GM19043 (cell line): ENCODE results near the gene MCAT.

Source experiments
- ATAC-seq: cut with Tn5 transposase; IDR thresholded peaks from one replicate; pipeline ENCODE4 v1.9.1; 2021; ENCODE audit warnings: low read depth; ENCODE audit not compliant: unreplicated experiment

Gene MCAT

GRCh38 chr22:43173976-43174720 is 30.9 kb upstream of the MCAT start:
- no peak for ATAC-seq

- no peak for ATAC-seq
Observed at GRCh38 chr22:43173566-43173965, 30.4 kb upstream of the MCAT start.

GRCh38 chr22:43172191-43172590 is 29.0 kb upstream of the MCAT start:
- no peak for ATAC-seq

- no peak for ATAC-seq
Observed at GRCh38 chr22:43171607-43172006, 28.4 kb upstream of the MCAT start.

- ATAC-seq, result no peak
Observed at GRCh38 chr22:43171019-43171491, 27.9 kb upstream of the MCAT start.

- ATAC-seq, result no peak
Observed at GRCh38 chr22:43170131-43170480, 26.9 kb upstream of the MCAT start.

GRCh38 chr22:43169310-43170130 is 26.3 kb upstream of the MCAT start:
- no peak for ATAC-seq

- ATAC-seq, result no peak
Observed at GRCh38 chr22:43168471-43169309, 25.5 kb upstream of the MCAT start.

- no peak for ATAC-seq
Observed at GRCh38 chr22:43167001-43167589, 23.9 kb upstream of the MCAT start.

GRCh38 chr22:43166132-43166930 is 23.1 kb upstream of the MCAT start:
- ATAC-seq, result no peak

- no peak for ATAC-seq
Observed at GRCh38 chr22:43164636-43165035, 21.4 kb upstream of the MCAT start.

- ATAC-seq, result no peak
Observed at GRCh38 chr22:43163241-43163795, 20.1 kb upstream of the MCAT start.

- no peak for ATAC-seq
Observed at GRCh38 chr22:43162412-43163150, 19.4 kb upstream of the MCAT start.

GRCh38 chr22:43160497-43161126 is 17.4 kb upstream of the MCAT start:
- no peak for ATAC-seq

- ATAC-seq, result no peak
Observed at GRCh38 chr22:43159484-43160178, 16.4 kb upstream of the MCAT start.

GRCh38 chr22:43158778-43159483 is 15.7 kb upstream of the MCAT start:
- ATAC-seq, result no peak

- no peak for ATAC-seq
Observed at GRCh38 chr22:43157874-43158546, 14.8 kb upstream of the MCAT start.
